Osteocyte (in vitro differentiated cells): Measurements from ENCODE around the gene SOS1. TPM values are rescaled to one million over a fixed set of nuclear protein-coding genes. Genes with fewer than 3 reads are reported as not detected.

Source experiments
- DNase-seq: peaks from one replicate; pipeline ENCODE4 v3.0.0; 2021; ENCODE audit warnings: mixed read lengths; ENCODE audit not compliant: unreplicated experiment; ENCODE audit errors: extremely low spot score
- H3K27ac Mint-ChIP-seq: one replicate; pipeline ENCODE4 v1.8.0; 2021; ENCODE audit warnings: mild to moderate bottlenecking, mixed read lengths; ENCODE audit not compliant: unreplicated experiment
- H3K27me3 Mint-ChIP-seq: one replicate; pipeline ENCODE4 v1.8.0; 2021; ENCODE audit warnings: mixed read lengths; ENCODE audit not compliant: unreplicated experiment
- H3K36me3 Mint-ChIP-seq: one replicate; pipeline ENCODE4 v1.8.0; 2021; ENCODE audit warnings: mixed read lengths; ENCODE audit not compliant: unreplicated experiment
- H3K4me1 Mint-ChIP-seq: one replicate; pipeline ENCODE4 v1.8.0; 2021; ENCODE audit warnings: mixed read lengths; ENCODE audit not compliant: unreplicated experiment
- H3K4me3 Mint-ChIP-seq: one replicate; pipeline ENCODE4 v1.8.0; 2021; ENCODE audit warnings: mild to moderate bottlenecking, moderate library complexity, mixed read lengths; ENCODE audit not compliant: unreplicated experiment
- H3K9me3 Mint-ChIP-seq: one replicate; pipeline ENCODE4 v1.8.0; 2021; ENCODE audit warnings: mixed read lengths; ENCODE audit not compliant: unreplicated experiment
- CTCF ChIP-seq: fragments of 200-600 bp; sonication (generic); IDR thresholded peaks from 2 replicates; pipeline ENCODE4 v1.5.0; 2021; ENCODE audit warnings: antibody characterized with exemption, mild to moderate bottlenecking, moderate library complexity
- total RNA-seq: library from RNA; stranded (reverse); gene quantifications from 2 replicates; pipeline ENCODE4 v1.2.1, GENCODE V29; 2021

Gene SOS1
- total RNA-seq, 1 donor from 2014 or later = 35.6 TPM

- Mint-ChIP-seq H3K4me3 (no peak overlapping the region), H3K4me1 (no peaks in the 10 kb centered on the region), H3K27ac (no peak overlapping the region), H3K27me3 (peaks cover 7% of the 10 kb centered on the region), H3K9me3 (no peaks in the 10 kb centered on the region), H3K36me3 (no peaks in the 10 kb centered on the region)
- TF ChIP-seq CTCF = no peak
- DNase-seq = no peak
Observed at GRCh38 chr2:38957972-38958371, 162.9 kb downstream of the SOS1 start.

GRCh38 chr2:38951766-38952165, 169.1 kb downstream of the SOS1 start:
- Mint-ChIP-seq H3K4me3 (no peak overlapping the region), H3K4me1 (peaks cover 3% of the 10 kb centered on the region), H3K27me3 (peaks cover 10% of the 10 kb centered on the region), H3K36me3 (no peaks in the 10 kb centered on the region), H3K9me3 (no peaks in the 10 kb centered on the region), H3K27ac (no peak overlapping the region)
- TF ChIP-seq CTCF = no peak
- no peak for DNase-seq

- H3K9me3 Mint-ChIP-seq = no peaks in the 10 kb centered on the region
- no peak for DNase-seq
Observed at GRCh38 chr2:38948995-38949394, 171.9 kb downstream of the SOS1 start.

GRCh38 chr2:38948387-38948882, 172.4 kb downstream of the SOS1 start:
- no peak for DNase-seq
- no peak overlapping the region for H3K4me3 Mint-ChIP-seq

More at GRCh38 chr2:38948995-38949394, 171.9 kb downstream of the SOS1 start:
- Mint-ChIP-seq H3K36me3 (no peaks in the 10 kb centered on the region), H3K27me3 (peaks cover 7% of the 10 kb centered on the region), H3K4me1 (peaks cover 3% of the 10 kb centered on the region), H3K4me3 (no peak overlapping the region), H3K27ac (no peak overlapping the region)
- TF ChIP-seq CTCF = no peak

More at GRCh38 chr2:38948387-38948882, 172.4 kb downstream of the SOS1 start:
- Mint-ChIP-seq H3K36me3 (no peaks in the 10 kb centered on the region), H3K9me3 (no peaks in the 10 kb centered on the region), H3K4me1 (peaks cover 3% of the 10 kb centered on the region), H3K27ac (no peak overlapping the region), H3K27me3 (peaks cover 4% of the 10 kb centered on the region)
- TF ChIP-seq CTCF = no peak
